NCI-H146 (cell line): ENCODE results near the gene ALMS1.
"Not testable (repeated sequence)": the region's sequence is repeated elsewhere in the genome, so short reads cannot be mapped to it uniquely, and the experiment has no call there.

Experiments
- DNase-seq: peaks from one replicate; lab custom pipeline; 2025; lab: John Stamatoyannopoulos, UW

Gene ALMS1

GRCh38 chr2:73624625-73625024 lies 239.0 kb downstream of the ALMS1 start:
- not testable (repeated sequence) for DNase-seq

- DNase-seq = not testable (repeated sequence)
Observed at GRCh38 chr2:73626237-73626636, 240.6 kb downstream of the ALMS1 start.

- not testable (repeated sequence) for DNase-seq
Observed at GRCh38 chr2:73628493-73628892, 242.9 kb downstream of the ALMS1 start.

- not testable (repeated sequence) for DNase-seq
Observed at GRCh38 chr2:73630662-73631266, 245.1 kb downstream of the ALMS1 start.

- not testable (repeated sequence) for DNase-seq
Observed at GRCh38 chr2:73636977-73637376, 251.3 kb downstream of the ALMS1 start.

DNA sequence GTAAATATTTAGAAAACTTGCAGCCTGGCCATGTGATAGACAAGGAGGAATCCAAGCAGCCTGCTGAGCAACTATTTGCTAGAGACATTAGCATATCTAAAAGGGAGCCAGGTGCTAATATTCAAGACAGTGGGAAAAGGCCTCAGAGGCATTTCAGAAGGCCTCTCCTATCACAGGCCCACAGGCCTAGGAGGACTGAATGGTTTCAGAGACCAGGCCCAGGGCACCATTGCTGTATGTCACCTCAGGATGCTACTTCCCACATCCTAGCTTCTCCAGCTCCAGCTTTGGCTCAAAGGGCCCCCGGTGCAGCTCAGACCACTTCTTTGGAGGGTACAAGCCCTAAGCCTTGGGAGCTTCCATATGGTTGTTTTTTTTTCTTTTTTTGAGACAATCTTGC lies 252.8 kb downstream of the ALMS1 start:
- no peak for DNase-seq

GRCh38 chr2:73640511-73640911 lies 254.9 kb downstream of the ALMS1 start:
- no peak for DNase-seq

DNA sequence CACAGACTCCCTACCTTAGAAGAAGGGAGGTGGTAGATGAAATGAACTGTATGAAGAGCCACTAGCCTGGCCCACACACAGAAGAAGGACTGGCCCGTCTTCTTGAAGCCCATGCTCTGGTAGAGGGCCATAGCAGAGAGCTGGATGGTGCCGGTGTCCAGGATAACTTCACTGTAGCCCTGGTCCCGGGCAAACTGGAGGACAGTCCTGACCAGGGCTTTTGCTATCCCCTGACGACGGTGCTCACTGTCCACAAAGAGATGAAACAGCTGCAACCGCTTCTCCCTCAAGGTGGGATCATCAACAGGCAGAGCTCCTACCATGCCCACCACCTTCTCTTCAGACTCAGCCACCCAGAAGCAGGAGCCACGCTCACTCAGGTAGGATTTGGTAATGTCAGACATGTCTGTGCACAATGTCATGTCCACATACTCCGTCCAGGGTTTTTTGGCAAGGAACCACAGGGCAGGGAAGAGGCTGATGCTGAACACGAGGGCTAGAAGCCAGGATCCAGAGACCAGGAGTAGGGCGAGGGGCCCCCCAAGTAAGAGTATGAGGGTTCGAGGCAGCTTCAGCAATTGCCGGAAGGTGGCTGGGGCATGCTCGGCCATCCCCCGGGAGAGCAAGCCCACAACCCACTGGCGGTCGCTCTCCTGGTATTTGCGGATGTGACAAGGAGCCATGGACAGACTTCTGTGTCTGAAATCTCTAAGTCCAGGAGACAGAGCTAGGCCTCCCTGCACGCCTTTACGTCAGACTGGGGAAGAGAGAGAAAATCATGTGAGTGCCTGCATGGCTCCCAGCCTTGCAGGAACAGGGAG lies 255.5 kb downstream of the ALMS1 start:
- DNase-seq = no peak

- no peak for DNase-seq
Observed at GRCh38 chr2:73641767-73642062, 256.1 kb downstream of the ALMS1 start.

DNA sequence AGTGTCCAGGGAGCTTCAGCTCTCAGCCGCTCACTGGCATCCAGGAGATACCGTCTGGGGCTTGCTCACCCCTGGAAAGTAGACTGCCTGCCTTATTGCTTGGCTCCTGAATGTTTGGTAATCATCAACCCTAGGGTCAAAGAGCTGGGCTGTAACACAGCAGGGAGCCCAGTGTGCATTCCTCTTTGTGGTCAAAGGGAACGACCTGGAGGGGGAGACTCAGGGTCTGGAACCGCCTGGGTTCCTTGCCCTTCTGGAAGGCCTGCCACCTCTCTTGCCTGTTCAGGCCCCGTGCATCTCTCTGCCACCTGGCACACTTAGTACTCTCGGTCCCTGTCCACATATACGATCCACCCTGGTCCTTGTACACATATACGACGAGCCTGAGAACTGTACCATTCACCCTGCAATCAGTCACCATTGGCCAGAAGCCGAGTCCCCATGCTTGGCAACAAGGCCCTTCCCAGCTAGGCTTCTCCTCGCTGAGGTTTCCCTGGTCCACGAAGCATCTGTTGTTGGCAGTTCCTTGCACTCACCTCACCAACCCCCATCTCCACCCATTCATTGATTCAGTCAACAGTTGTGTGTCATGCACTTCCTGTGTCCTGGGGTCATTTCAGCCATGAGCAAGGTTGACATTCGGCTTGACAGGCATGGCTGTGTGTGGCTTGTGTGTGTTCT lies 256.8 kb downstream of the ALMS1 start, which contains the start of gene NAT8:
Gene NAT8, minus strand, starts transcription at position 85 of the 681 bp plus-strand sequence. CDS start 794 bp downstream, outside the sequence.
- DNase-seq = no peak

DNA sequence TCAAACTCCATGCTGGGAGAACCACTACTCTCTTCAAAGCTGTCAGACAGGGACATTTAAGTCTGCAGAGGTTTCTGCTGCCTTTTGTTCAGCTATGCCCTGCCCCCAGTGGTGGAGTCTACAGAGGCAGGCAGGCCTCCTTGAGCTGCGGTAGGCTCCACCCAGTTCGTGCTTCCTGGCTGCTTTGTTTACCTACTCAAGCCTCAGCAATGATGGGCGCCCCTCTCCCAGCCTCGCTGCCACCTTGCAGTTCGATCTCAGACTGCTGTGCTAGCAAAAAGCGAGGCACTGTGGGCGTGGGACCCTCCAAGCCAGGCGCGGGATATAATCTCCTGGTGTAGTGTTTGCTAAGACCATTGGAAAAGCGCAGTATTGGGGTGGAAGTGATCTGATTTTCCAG lies 262.1 kb downstream of the ALMS1 start:
- DNase-seq = not testable (repeated sequence)

DNA sequence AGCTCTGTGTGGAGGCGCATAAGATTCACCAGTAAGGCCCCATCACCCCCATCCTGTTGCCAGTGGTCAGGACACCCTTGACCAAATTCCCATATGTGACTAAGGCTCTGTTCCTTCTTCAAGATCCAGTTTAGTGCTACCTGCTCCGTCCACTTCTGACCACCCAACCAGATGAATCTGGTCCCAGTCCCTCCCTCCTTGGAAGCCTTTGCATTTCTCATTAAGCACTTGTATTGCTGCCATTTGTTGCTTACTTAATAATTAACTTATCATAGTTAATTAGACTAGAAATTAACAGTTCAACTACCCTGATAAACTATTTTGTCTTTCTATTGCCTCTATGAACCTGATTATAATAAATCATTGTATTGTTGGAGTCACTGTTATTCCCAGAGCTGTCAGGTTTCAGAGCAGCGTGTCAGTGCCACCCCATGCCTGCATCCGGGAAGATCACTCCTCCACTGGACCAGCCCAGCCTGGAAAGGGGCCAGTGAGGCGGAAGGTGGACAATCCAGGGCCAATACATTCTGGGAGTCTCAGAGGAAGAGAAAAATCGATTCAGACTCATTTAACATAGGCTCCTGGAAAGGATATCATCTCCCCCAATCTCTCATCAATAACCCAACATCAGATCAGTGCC lies 266.1 kb downstream of the ALMS1 start:
- DNase-seq = no peak

GRCh38 chr2:73652348-73652747 lies 266.7 kb downstream of the ALMS1 start:
- no peak for DNase-seq

DNA sequence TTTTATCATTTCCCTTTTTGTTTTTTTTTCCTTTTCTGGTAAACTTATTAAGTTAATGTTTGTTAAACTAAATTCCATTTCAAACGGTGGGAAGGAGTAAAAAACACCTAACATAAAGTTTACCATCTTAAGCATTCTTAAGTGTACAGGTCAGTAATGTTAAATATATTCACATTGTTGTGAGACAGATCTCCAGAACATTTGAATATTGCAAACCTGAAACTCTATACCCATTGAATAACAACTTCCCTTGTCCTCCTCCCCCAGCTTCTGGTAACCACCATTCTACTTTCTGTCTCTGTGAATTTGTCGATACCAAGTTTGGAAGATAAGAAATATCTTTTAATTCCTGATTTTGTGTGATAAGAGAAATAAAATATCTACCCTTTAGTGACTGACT lies 268.5 kb downstream of the ALMS1 start:
- no peak for DNase-seq
